Measurements from ENCODE around the gene LTK.

- TF ChIP-seq CEBPB (IDR thresholded peaks at IDR 0.05): no peak
- no peak for TF ChIP-seq FOXM1 (IDR thresholded peaks at IDR 0.05; ENCODE audit: borderline replicate concordance, low read depth)
- no peak for TF ChIP-seq EP300 (IDR thresholded peaks at IDR 0.05; ENCODE audit: borderline replicate concordance)
- TF ChIP-seq RAD21 (IDR thresholded peaks at IDR 0.05; ENCODE audit: low read depth): no peak
- no peak for TF ChIP-seq USF1 (IDR thresholded peaks at IDR 0.05)
- TF ChIP-seq MAX (IDR thresholded peaks at IDR 0.05): no peak
- no peak for TF ChIP-seq REST (IDR thresholded peaks at IDR 0.05; ENCODE audit: low read depth)
- TF ChIP-seq TEAD4 (IDR thresholded peaks at IDR 0.05): no peak
- no peak for TF ChIP-seq CREB1 (IDR thresholded peaks at IDR 0.05; ENCODE audit: low read depth)
- TF ChIP-seq TAF1 (IDR thresholded peaks at IDR 0.05; ENCODE audit: low read depth): no peak
- no peak for TF ChIP-seq EGR1 (IDR thresholded peaks at IDR 0.05)
These were observed 46.9 kb downstream of the LTK start for GRCh38 chr15:41466711-41467110.

Measured in Ishikawa (cell line).